ENCODE data around the gene SMIM24.

- TF ChIP-seq ZSCAN20 (CRISPR knock-in tag; IDR thresholded peaks at IDR 0.05): no peak
- no peak for TF ChIP-seq POLR2A (IDR thresholded peaks at IDR 0.05; ENCODE audit: low read length)
- no peak for TF ChIP-seq REST (IDR thresholded peaks at IDR 0.05)
- TF ChIP-seq CTCF (IDR thresholded peaks at IDR 0.05): no peak
- TF ChIP-seq EHMT2 (IDR thresholded peaks at IDR 0.05; ENCODE audit: low read depth): no peak
- TF ChIP-seq PHF8 (IDR thresholded peaks at IDR 0.05; ENCODE audit: borderline replicate concordance, low read depth): no peak
- TF ChIP-seq NR3C1 (IDR thresholded peaks at IDR 0.05): no peak
- no peak for TF ChIP-seq KDM5A (IDR thresholded peaks at IDR 0.05)
- no peak for TF ChIP-seq CHD4 (IDR thresholded peaks at IDR 0.05; ENCODE audit: borderline replicate concordance)
- no peak for TF ChIP-seq RCOR1 (IDR thresholded peaks at IDR 0.05; ENCODE audit: low read depth, low read length)
Observed at GRCh38 chr19:3453840-3454239, 26.5 kb downstream of the SMIM24 start.

All from A549 (cell line).